ENCODE measurements around the gene DNAH6.
"Not testable (repeated sequence)": the region's sequence is repeated elsewhere in the genome, so short reads cannot be mapped to it uniquely, and the experiment has no call there.

DNAH6 gene

GRCh38 chr2:84851876-84852275 lies 335.6 kb downstream of the DNAH6 start:
- FAIRE-seq (no peak), DNase-seq (ENCODE audit: insufficient read length, low spot score) (no peak)
- TF ChIP-seq POLR2A (IDR thresholded peaks at IDR 0.05; ENCODE audit: low read depth, low read length): no peak

- no peak for FAIRE-seq
- TF ChIP-seq POLR2A (IDR thresholded peaks at IDR 0.05; ENCODE audit: low read depth, low read length): no peak
- no peak for DNase-seq (ENCODE audit: insufficient read length, low spot score)
Measured at GRCh38 chr2:84854850-84855249, 338.6 kb downstream of the DNAH6 start.

GRCh38 chr2:84855731-84856130 lies 339.4 kb downstream of the DNAH6 start:
- TF ChIP-seq POLR2A (IDR thresholded peaks at IDR 0.05; ENCODE audit: low read depth, low read length): no peak
- FAIRE-seq (no peak), DNase-seq (ENCODE audit: insufficient read length, low spot score) (no peak)

- FAIRE-seq (no peak), DNase-seq (ENCODE audit: insufficient read length, low spot score) (no peak)
- TF ChIP-seq POLR2A (IDR thresholded peaks at IDR 0.05; ENCODE audit: low read depth, low read length): no peak
Measured at GRCh38 chr2:84856787-84857186, 340.5 kb downstream of the DNAH6 start.

- FAIRE-seq: no peak
- no peak for DNase-seq (ENCODE audit: insufficient read length, low spot score)
- no peak for TF ChIP-seq POLR2A (IDR thresholded peaks at IDR 0.05; ENCODE audit: low read depth, low read length)
Measured at GRCh38 chr2:84857566-84857965, 341.3 kb downstream of the DNAH6 start.

- TF ChIP-seq POLR2A (IDR thresholded peaks at IDR 0.05; ENCODE audit: low read depth, low read length): no peak
- DNase-seq (ENCODE audit: insufficient read length, low spot score) (no peak), FAIRE-seq (no peak)
Measured at GRCh38 chr2:84858123-84858522, 341.8 kb downstream of the DNAH6 start.

- TF ChIP-seq POLR2A (IDR thresholded peaks at IDR 0.05; ENCODE audit: low read depth, low read length): no peak
- no peak for DNase-seq (ENCODE audit: insufficient read length, low spot score)
- FAIRE-seq: no peak
Measured at GRCh38 chr2:84858937-84859336, 342.6 kb downstream of the DNAH6 start.

- no peak for TF ChIP-seq POLR2A (IDR thresholded peaks at IDR 0.05; ENCODE audit: low read depth, low read length)
- DNase-seq (ENCODE audit: insufficient read length, low spot score): no peak
- no peak for FAIRE-seq
Measured at GRCh38 chr2:84861539-84861938, 345.2 kb downstream of the DNAH6 start.

GRCh38 chr2:84862006-84862405 lies 345.7 kb downstream of the DNAH6 start:
- no peak for DNase-seq (ENCODE audit: insufficient read length, low spot score)
- no peak for TF ChIP-seq POLR2A (IDR thresholded peaks at IDR 0.05; ENCODE audit: low read depth, low read length)
- no peak for FAIRE-seq

GRCh38 chr2:84865181-84865783 lies 349.0 kb downstream of the DNAH6 start:
- TF ChIP-seq POLR2A (IDR thresholded peaks at IDR 0.05; ENCODE audit: low read depth, low read length): no peak
- DNase-seq (ENCODE audit: insufficient read length, low spot score) (no peak), FAIRE-seq (peak; percentile 58)

- FAIRE-seq: no peak
- DNase-seq (ENCODE audit: insufficient read length, low spot score): no peak
- TF ChIP-seq POLR2A (IDR thresholded peaks at IDR 0.05; ENCODE audit: low read depth, low read length): no peak
Measured at GRCh38 chr2:84866122-84866521, 349.8 kb downstream of the DNAH6 start.

GRCh38 chr2:84868327-84868726 lies 352.0 kb downstream of the DNAH6 start:
- not testable (repeated sequence) for FAIRE-seq; DNase-seq (ENCODE audit: insufficient read length, low spot score)
